Activated CD4-positive, alpha-beta T cell treated with anti-CD3 and anti-CD28 coated beads, Interleukin-2, amount 50 U/mL, for 24 hours (primary cell): Measurements from ENCODE around the gene C1QL1.
A peak's percentile ranks its signal among the peaks of the same experiment; 100 is the strongest.

Experiments
- DNase-seq, 2 donors: peaks; one replicate each; pipeline ENCODE4 v3.0.0-alpha.2; 2020; ENCODE audit warnings: low read depth in 1 of 2, low spot score in 1 of 2

C1QL1 gene

GRCh38 chr17:44932096-44932786, 35.9 kb downstream of the C1QL1 start:
- DNase-seq, result no peak

GRCh38 chr17:44931376-44931775, 36.7 kb downstream of the C1QL1 start:
- no peak for DNase-seq

- no peak for DNase-seq
Observed at GRCh38 chr17:44930667-44931066, 37.4 kb downstream of the C1QL1 start.

GRCh38 chr17:44928950-44929720, 39.0 kb downstream of the C1QL1 start:
- DNase-seq, result no peak

GRCh38 chr17:44928136-44928535, 40.0 kb downstream of the C1QL1 start:
- no peak for DNase-seq

GRCh38 chr17:44927696-44928095, 40.4 kb downstream of the C1QL1 start:
- no peak for DNase-seq

GRCh38 chr17:44926821-44927525, 41.1 kb downstream of the C1QL1 start:
- DNase-seq, result no peak

- no peak for DNase-seq
Observed at GRCh38 chr17:44925731-44926697, 42.1 kb downstream of the C1QL1 start.

GRCh38 chr17:44924107-44924544, 44.0 kb downstream of the C1QL1 start:
- DNase-seq, result no peak

- no peak for DNase-seq
Observed at GRCh38 chr17:44922746-44923470, 45.2 kb downstream of the C1QL1 start.

- no peak for DNase-seq
Observed at GRCh38 chr17:44922136-44922535, 46.0 kb downstream of the C1QL1 start.

GRCh38 chr17:44921122-44921882, 46.8 kb downstream of the C1QL1 start:
- no peak for DNase-seq

GRCh38 chr17:44920565-44920940, 47.5 kb downstream of the C1QL1 start:
- DNase-seq, result no peak

- peak; percentile 18 to 30 for DNase-seq
Observed at GRCh38 chr17:44919885-44920564, 48.1 kb downstream of the C1QL1 start.

- no peak for DNase-seq
Observed at GRCh38 chr17:44919411-44919810, 48.7 kb downstream of the C1QL1 start.

- DNase-seq, result no peak
Observed at GRCh38 chr17:44918006-44918405, 50.1 kb downstream of the C1QL1 start.

GRCh38 chr17:44917456-44917855, 50.6 kb downstream of the C1QL1 start:
- DNase-seq, result no peak

- no peak for DNase-seq
Observed at GRCh38 chr17:44916781-44917241, 51.3 kb downstream of the C1QL1 start.
